Stomach (tissue), 9 donors: ENCODE data around the gene TNFSF10. TPM values are rescaled to one million over a fixed set of nuclear protein-coding genes. Genes with fewer than 3 reads are reported as not detected.
A peak's percentile ranks its signal among the peaks of the same experiment; 100 is the strongest.

Experiments
- DNase-seq, 2 donors: peaks; one replicate each; pipeline versions ENCODE4 v3.0.0 to v3.0.0-alpha.2; 2013 to 2019
- H3K27ac ChIP-seq, 5 donors: fragments of 200-600 bp in 4 of 5; sonication (generic) in 4 of 5; one replicate each; pipeline ENCODE4 v1.5.1; 2013 to 2019; ENCODE audit warnings: mild to moderate bottlenecking in 1 of 5, moderate library complexity in 1 of 5
- H3K27me3 ChIP-seq, 3 donors: fragments of 200-600 bp; sonication (generic); one replicate each; pipeline ENCODE4 v1.5.1; 2017 to 2019; ENCODE audit warnings: mixed run types in 1 of 3
- H3K36me3 ChIP-seq, 4 donors: fragments of 200-600 bp; sonication (generic); 1 replicate in 3 of 4; 2 replicates in 1 of 4; pipeline ENCODE4 v1.5.1; 2016 to 2019
- H3K4me1 ChIP-seq, 4 donors: fragments of 200-600 bp; sonication (generic); one replicate each; pipeline ENCODE4 v1.5.1; 2016 to 2019
- H3K4me3 ChIP-seq, 4 donors: fragments of 200-600 bp; sonication (generic) in 3 of 4; one replicate each; pipeline ENCODE4 v1.5.1; 2016 to 2019; ENCODE audit warnings: mild to moderate bottlenecking in 1 of 4
- H3K9me3 ChIP-seq, 4 donors: fragments of 200-600 bp; sonication (generic); one replicate each; pipeline ENCODE4 v1.5.1; 2016 to 2019
- EP300 ChIP-seq: sonication (generic); formaldehyde crosslinking; IDR thresholded peaks from one replicate; pipeline ENCODE4 v1.6.1; 2017; ENCODE audit warnings: antibody characterized with exemption
- POLR2A ChIP-seq, 4 donors: fragments of 450-650 bp; IDR thresholded peaks; one replicate each; pipeline ENCODE4 v1.6.1; 2016; ENCODE audit warnings: antibody characterized with exemption in 4 of 4, control low read depth in 2 of 4, mild to moderate bottlenecking in 1 of 4, moderate library complexity in 1 of 4
- POLR2AphosphoS5 ChIP-seq, 3 donors: sonication (generic); formaldehyde crosslinking; IDR thresholded peaks; one replicate each; pipeline ENCODE4 v1.6.1; 2016; ENCODE audit warnings: antibody characterized with exemption in 3 of 3
- WGBS, 5 donors: extraction: QIAGEN DNeasy Blood & Tissue Kit in 3 of 5; methylation state at CpG; one replicate each; pipeline versions ENCODE4 v1.1.5 to v1.1.7; 2013 to 2018; 5-methylcytosine and 5-hydroxymethylcytosine counted together
- intact Hi-C: fragments of 100-400 bp; cut with DNase I; formaldehyde crosslinking; loops from one replicate; pipeline ENCODE4 v1.15.1; 2023; ENCODE audit warnings: low total_unique reads
- polyA plus RNA-seq, 3 donors: library from polyadenylated mRNA; stranded (reverse); fragments of 200-250 nt; gene quantifications; one replicate each; pipeline ENCODE4 v1.2.3, GENCODE V29; 2013
- total RNA-seq, 5 donors: library from RNA; depleted of rRNA; stranded (reverse); fragments of >200 nt; gene quantifications; one replicate each; pipeline versions ENCODE4 v1.1.0 to v1.2.3, GENCODE V29; 2014 to 2016
- TF ChIP-seq, protein P1 (sequence below), 7 experiments: fragments of 450-650 bp in 4 of 7; fragments of 200-600 bp in 3 of 7; sonication (generic) in 3 of 7; IDR thresholded peaks; one replicate each; pipeline ENCODE4 v1.5.1; 2016 to 2019; ENCODE audit warnings: antibody characterized with exemption in 7 of 7, control low read depth in 2 of 7, mild to moderate bottlenecking in 1 of 7
- donor health status: healthy with polysubstance abuse.
- donor health status: Bipolar disorder and iron deficiency.
- donor health status: healthy.

TNFSF10 gene
- total and polyA plus RNA-seq, 8 donors = 4.0 to 84.2 (median 23.8) TPM

DNA sequence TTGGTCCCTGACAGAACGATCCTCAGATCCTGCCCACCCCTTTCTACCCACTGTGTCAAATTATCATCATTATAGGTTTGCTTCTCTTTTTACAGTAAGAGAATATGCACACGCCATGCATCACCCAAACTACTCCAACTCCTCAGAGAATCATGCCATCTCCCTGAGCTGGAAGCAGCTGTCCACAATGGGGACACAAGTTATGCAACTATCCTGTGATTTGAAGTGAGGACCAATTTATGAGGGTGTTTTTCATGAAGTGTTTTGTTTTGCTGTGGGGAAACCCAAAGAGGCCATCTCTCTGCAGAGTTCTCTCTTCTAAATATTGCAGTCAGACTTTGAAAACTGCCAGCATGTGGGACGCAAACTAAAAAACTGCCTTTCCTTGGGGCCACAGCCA, 35.8 kb upstream of the TNFSF10 start:
- intact Hi-C loops = no loop called here
- H3K27ac ChIP-seq = peak overlapping the region in 1 of 5 donors; percentile 52
- WGBS, 5 donors = 89 to 93% (median 92%) methylated on average over 3 of the region's 3 CpGs
- peak in 1 of 2 donors; percentile 18 for DNase-seq
- TF ChIP-seq EP300 = no peak
- TF ChIP-seq, protein P1, sequence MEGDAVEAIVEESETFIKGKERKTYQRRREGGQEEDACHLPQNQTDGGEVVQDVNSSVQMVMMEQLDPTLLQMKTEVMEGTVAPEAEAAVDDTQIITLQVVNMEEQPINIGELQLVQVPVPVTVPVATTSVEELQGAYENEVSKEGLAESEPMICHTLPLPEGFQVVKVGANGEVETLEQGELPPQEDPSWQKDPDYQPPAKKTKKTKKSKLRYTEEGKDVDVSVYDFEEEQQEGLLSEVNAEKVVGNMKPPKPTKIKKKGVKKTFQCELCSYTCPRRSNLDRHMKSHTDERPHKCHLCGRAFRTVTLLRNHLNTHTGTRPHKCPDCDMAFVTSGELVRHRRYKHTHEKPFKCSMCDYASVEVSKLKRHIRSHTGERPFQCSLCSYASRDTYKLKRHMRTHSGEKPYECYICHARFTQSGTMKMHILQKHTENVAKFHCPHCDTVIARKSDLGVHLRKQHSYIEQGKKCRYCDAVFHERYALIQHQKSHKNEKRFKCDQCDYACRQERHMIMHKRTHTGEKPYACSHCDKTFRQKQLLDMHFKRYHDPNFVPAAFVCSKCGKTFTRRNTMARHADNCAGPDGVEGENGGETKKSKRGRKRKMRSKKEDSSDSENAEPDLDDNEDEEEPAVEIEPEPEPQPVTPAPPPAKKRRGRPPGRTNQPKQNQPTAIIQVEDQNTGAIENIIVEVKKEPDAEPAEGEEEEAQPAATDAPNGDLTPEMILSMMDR (IDR thresholded peaks at IDR 0.05) = no peak
- no peak for TF ChIP-seq POLR2A (IDR thresholded peaks at IDR 0.05)
- TF ChIP-seq POLR2AphosphoS5 (IDR thresholded peaks at IDR 0.05) = no peak
- no peaks in the 10 kb centered on the region for H3K36me3 ChIP-seq
- H3K9me3 ChIP-seq = no peaks in the 10 kb centered on the region
- no peak overlapping the region for H3K4me3 ChIP-seq
- no peaks in the 10 kb centered on the region for H3K27me3 ChIP-seq
- H3K4me1 ChIP-seq = peaks cover 13 to 61% (median 34%) of the 10 kb centered on the region in 4 donors

DNA sequence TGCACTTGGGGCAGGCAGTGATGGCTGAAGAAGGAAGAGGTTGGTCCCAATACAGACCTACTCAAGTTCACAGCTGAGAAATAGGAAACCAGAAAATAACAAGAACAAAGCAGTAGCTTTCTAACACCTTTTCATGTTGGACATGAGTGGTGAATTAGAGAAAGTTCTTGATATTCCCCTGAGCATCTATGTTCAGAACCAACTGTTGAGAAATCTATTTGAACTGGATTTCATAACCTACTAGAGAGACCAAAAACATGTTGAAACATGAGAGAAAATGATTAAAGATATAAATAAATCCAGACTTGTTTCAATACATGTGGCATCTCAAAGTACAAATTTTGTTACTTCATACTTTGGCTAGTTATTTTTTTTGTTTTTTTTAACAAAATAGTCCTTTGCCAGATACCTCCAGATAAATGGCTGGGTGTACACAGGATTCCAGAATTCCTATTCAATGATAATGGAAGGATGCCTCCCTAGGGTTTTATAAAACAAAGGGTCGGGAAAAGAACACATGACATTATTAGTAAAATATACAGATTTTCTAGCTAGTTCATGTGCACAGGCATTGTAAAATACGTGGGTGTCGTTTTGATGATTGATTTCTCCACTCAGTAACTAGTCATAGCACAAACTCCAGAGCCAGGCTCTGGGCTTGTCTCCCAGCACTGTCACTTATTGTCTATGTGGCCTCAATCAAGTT, 34.4 kb upstream of the TNFSF10 start:
- Histone ChIP-seq H3K9me3 (no peaks in the 10 kb centered on the region), H3K27ac (peak overlapping the region in 3 of 5 donors; percentile 52 to 62 (median 57)), H3K4me3 (no peak overlapping the region), H3K36me3 (no peaks in the 10 kb centered on the region), H3K4me1 (peaks cover 4 to 57% (median 29%) of the 10 kb centered on the region in 4 donors), H3K27me3 (no peaks in the 10 kb centered on the region)
- intact Hi-C loops = no loop called here
- TF ChIP-seq POLR2A (IDR thresholded peaks at IDR 0.05) (no peak), EP300 (no peak), POLR2AphosphoS5 (IDR thresholded peaks at IDR 0.05) (no peak)
- TF ChIP-seq, protein P1 (IDR thresholded peaks at IDR 0.05) = no peak
- DNase-seq = no peak
- WGBS, 5 donors = 53 to 78% (median 58%) methylated on average over 3 of the region's 3 CpGs

DNA sequence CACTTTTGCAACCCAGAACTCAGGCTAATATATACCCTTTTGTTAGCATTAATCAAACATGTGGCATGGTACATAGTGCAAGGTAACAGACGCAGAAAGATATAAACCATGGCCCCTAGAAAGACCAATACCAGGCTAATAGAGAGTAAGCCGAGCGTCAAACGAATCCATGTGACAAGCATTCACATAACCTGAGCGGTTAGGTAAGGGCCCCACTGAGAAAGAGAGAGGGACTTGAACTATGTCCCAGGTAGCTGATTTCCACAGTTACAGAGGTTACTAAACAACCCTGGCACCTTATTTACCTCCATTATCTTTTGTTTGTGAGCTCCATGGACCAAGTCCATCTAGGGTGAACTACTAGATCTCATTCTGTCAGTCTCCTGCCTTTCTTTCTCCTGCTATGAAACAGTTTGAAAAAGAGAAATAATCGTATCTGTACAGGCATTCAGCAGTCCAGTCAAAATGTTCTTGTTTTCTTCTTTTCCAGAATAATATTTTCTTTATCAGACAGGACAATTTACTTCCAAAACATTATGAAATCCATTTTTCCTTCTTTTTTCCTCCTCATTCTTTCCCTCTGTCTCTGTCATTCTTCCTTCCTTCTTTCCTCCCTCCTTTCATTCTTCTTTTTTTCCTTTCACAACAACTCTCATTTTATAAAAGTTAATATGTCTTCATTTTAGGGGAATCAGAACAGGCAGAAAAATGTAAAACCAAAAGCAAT, 30.5 kb upstream of the TNFSF10 start:
- Histone ChIP-seq H3K9me3 (no peaks in the 10 kb centered on the region), H3K36me3 (no peaks in the 10 kb centered on the region), H3K27me3 (no peaks in the 10 kb centered on the region), H3K4me3 (no peak overlapping the region), H3K27ac (peak overlapping the region in 2 of 5 donors; percentile 8 to 27), H3K4me1 (peaks cover 1 to 45% (median 24%) of the 10 kb centered on the region in 4 donors)
- TF ChIP-seq EP300 (no peak), POLR2AphosphoS5 (IDR thresholded peaks at IDR 0.05) (no peak), POLR2A (IDR thresholded peaks at IDR 0.05) (no peak)
- TF ChIP-seq, protein P1 (IDR thresholded peaks at IDR 0.05) = no peak
- intact Hi-C loops = no loop called here
- WGBS, 5 donors = 38 to 70% (median 48%) methylated on average over 6 of the region's 6 CpGs
- peak in 1 of 2 donors; percentile 52 for DNase-seq

DNA sequence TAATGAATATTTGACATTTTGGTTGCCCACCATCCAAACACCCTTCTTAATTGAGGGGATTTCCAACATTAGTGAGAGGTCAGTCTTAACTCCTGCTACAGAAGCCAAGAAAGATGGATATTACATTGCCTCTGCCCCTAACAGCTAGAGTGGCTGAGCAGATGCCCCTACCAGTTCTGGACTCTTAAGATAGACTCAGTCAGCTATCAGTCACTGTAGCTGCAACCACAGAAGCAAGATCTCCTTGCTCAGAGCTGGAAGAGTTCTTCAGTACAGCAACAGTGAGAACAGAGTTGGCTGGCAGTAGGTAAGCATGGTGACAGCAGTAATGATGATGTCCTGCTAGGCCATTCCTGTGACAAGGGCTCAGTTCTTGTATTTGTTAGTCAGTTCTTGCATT, 29.4 kb upstream of the TNFSF10 start:
- Histone ChIP-seq H3K36me3 (no peaks in the 10 kb centered on the region), H3K4me3 (no peak overlapping the region), H3K9me3 (no peaks in the 10 kb centered on the region), H3K4me1 (peaks cover 11 to 50% (median 28%) of the 10 kb centered on the region in 4 donors), H3K27ac (no peak overlapping the region), H3K27me3 (no peaks in the 10 kb centered on the region)
- DNase-seq = no peak
- TF ChIP-seq EP300 (no peak), POLR2AphosphoS5 (IDR thresholded peaks at IDR 0.05) (no peak), POLR2A (IDR thresholded peaks at IDR 0.05) (no peak)
- TF ChIP-seq, protein P1 (IDR thresholded peaks at IDR 0.05) = no peak
- intact Hi-C loops = no loop called here
